ENCODE data around the gene ZNF573. TPM values are rescaled to one million over a fixed set of nuclear protein-coding genes. Genes with fewer than 3 reads are reported as not detected.
"Not testable (repeated sequence)": the region's sequence is repeated elsewhere in the genome, so short reads cannot be mapped to it uniquely, and the experiment has no call there.

The ZNF573 gene
- total RNA-seq = 9.0 TPM
- long read RNA-seq = 0 reads

DNA sequence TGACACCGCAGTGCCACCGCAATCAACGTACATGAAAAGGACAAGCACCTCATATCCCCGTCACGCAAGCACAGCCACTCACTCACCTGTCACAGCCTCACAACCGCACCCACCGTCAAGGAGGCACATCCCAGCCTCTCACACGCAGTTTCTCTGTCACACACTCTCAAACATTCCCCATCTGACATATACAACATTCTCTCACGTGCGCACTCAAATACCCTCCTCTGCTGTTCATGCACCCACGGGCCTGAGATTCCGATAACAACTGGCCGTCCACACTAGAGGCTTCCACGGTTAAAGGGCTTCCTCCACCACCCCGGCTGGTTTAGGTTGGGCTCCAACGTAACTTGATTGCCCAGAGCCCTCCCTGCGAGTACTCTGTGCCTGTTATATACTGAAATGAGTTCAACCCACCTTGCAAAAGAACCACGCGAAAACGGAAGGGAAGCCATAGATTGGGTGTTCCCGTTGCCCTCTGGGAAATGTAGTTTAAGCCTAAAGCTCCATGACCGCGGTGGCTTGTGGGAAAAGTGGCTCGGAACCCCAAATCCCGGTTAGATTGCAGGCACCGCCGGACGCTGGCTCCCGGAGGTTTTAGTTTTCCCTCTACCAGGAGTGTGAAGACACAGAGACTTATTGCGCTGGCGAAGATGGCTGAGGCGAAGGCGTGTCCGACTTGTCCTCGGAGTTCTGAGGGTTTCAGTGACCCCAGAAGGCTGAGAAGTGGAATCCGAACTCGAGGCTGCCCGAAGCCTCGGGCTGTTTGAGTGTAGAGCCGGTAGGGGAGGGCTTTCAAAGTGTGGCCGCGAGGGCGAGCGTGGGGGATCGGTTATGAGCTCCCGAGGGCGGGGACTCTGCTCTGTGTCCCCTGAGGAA, at the start of gene ZNF573:
Gene ZNF573 (minus strand): TSS at position 460 of the 879 bp plus-strand sequence. CDS start 5,857 bp downstream, outside the sequence.
- intact Hi-C loops (cut with DNase I) = no loop called here
- peak; percentile 97 for ATAC-seq
- DNase-seq (ENCODE audit: missing footprints) = peak; percentile 89

DNA sequence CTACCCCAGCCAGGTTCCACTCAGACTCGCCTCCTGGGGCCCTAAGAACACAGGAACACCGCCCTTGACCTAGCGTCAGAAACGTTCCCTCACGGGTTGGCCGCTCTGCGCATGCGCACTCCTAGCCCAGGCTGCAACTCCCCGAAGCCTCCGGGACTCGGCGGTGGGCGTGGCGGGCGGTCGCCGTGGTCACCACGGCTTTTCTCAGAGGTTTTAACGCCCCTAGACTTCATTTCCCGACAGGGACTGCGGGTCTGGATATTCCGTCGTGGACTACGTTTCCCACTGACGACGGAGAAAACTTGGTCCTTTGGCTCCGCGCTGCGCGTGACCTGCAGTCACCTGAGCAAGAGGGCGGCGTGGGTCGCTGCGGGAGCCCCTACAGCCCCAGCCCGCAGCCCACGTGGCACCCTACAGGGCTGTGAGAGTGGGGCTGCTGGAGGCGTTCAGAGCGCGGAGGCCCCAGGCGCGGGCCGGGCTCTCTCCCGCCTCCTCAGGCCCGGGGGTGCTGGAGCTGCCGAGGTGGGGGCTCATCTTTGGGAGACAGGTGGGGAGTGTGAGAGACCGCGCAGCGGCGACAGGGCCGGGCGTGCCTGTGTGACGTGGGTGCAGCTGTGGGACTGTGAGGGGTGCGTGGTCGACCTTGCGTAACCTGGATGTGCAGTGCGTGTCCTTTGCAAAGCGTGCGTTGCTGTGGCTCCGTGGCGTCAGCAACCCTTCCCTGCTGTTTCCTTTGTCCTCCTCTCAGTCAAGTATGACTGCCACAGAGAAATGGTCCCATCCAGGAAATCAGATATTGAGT, 38.0 kb upstream of the ZNF573 start:
- peak; percentile 96 for ATAC-seq
- intact Hi-C loops (cut with DNase I) = no loop called here
- DNase-seq (ENCODE audit: missing footprints) = peak; percentile 90

DNA sequence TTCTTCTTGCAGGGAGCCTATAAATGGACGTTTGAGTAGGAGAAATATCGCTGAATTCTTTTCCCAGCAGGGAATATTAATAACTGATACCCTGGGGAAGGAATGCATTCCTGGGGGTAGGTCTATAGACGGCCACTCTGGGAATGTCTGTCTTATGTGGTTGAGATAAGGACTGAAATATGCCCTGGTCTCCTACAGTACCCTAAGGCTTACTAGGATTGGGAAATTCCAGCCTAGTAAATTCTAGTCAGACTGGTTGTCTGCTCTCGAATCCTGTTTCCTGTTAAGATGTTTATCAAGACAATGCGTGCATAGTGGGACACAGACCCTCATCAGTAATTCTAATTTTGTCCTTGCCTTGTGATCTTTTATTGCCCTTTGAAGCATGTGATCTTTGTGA, 36.2 kb upstream of the ZNF573 start:
- intact Hi-C loops (cut with DNase I); ATAC-seq; DNase-seq (ENCODE audit: missing footprints): not testable (repeated sequence)

DNA sequence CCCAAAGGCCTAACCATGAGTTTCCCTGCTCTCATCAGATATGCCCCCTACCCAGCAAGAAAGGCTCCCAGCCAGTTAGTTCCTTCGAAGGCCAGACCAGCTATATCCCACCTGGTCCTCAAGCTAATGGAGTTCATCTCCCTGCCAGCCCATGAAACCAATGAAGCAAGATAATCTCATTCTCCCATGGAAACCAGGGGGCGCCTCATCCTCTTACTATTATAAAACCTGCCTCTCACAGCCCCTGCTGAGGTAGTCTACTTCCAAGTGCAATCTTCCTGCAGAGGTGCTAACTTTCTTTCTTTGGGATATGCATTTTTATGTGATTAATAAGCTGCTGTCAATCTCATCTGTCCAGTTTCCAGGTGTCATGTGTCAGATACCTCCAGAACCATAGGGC, 34.0 kb upstream of the ZNF573 start:
- intact Hi-C loops (cut with DNase I) = no loop called here
- DNase-seq (ENCODE audit: missing footprints) (no peak), ATAC-seq (no peak)

DNA sequence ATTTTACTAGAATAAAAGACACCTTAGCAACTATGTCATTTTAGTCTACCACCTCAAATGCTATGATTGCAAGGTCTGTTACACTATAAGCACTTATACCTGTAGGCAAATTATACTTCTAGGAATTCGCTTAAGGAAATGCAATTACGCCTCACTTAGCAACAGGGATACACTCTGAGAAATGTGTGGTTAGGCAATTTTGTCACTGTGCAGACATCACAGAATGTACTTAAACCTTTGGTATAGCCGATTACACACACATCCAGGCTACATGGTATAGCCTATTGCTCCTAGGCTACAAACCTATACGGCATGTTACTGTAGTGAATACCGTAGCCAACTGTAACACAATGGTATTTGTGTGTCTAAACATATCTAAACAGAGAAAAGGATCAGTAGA, 30.0 kb upstream of the ZNF573 start:
- no peak for ATAC-seq
- intact Hi-C loops (cut with DNase I) = no loop called here
- DNase-seq (ENCODE audit: missing footprints) = no peak

DNA sequence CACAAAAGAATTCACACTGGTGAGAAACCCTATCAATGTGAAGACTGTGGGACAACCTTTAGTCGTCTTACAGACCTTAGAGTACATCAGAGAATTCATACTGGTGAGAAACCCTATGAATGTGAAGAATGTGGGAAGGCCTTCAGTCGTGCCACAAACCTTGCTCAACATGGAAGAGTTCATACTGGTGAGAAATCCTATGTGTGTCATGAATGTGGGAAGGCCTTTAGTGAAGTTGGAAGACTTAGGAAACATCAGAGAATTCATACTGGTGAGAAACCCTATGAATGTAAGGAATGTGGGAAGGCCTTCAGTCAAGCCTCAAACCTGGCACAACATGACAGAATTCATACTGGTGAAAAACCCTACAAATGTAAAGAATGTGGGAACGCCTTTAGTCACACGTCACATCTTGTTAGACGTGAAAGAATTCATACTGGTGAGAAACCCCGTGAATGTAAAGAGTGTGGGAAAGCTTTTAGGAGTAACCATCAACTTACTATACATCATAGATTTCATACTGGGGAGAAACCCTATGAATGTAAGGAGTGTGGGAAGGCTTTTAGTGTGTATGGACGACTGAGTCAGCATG, 24.0 kb upstream of the ZNF573 start:
- intact Hi-C loops (cut with DNase I) = no loop called here
- DNase-seq (ENCODE audit: missing footprints) = no peak
- ATAC-seq = no peak

DNA sequence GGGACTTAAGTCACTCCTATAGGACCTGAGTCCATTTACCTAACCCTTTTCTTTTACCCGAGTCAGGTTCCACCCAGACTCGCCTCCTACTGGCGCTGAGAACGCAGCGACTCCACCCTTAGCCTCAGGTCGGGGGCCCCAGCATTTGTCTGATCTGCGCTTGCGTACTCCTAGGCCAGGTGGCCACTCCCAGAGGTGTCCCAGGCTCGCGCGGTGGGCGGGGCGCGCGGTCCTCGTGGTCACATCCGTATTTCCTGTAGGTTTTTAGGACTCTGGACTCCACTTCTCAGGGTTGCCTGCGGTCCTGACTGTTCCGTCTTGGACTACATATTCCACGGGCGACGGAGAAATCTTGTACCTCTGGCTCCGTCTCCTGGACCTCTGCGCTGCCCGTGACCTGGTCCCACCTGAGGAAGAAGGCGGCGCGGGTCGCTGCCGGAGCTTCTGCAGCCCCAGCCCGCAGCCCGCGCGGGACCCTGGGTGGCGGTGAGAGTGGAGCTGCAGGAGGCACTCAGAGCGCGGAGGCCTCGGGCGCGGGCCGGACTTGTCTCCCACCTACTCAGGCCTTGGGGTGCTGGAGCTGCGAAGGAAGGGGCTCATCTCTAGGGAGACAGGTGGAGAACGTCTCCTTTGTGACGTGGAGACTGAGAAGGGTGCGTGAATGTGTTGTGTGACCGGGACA, 11.0 kb upstream of the ZNF573 start:
- intact Hi-C loops (cut with DNase I) = no loop called here
- DNase-seq (ENCODE audit: missing footprints) (no peak), ATAC-seq (no peak)

DNA sequence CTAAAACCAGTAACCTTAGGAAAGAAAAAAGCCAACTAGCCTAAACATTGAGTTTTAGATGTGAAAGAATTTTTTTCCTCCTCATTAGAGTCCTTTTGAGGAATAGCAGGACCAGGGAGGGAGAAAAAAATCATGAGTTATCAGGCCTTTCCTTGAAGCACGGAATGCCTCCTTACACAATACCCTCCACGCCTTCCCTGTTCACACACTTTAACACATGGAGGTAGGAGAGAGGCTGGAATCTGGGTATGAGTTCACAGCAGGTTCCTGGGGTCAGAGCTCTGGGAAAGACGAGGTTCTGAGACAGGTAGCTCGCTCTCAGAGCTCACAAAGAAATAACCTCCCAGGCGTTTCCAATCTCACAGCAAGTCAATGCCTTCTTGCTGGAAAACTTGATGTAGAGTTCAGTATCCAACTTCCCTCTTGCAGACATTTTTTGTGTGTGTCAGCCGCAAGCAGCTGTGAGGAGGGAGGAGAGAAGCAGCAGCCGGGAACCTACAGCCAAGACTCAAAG, 716 bp downstream of the ZNF573 start:
- intact Hi-C loops (cut with DNase I) = no loop called here
- no peak for DNase-seq (ENCODE audit: missing footprints)
- ATAC-seq = no peak

DNA sequence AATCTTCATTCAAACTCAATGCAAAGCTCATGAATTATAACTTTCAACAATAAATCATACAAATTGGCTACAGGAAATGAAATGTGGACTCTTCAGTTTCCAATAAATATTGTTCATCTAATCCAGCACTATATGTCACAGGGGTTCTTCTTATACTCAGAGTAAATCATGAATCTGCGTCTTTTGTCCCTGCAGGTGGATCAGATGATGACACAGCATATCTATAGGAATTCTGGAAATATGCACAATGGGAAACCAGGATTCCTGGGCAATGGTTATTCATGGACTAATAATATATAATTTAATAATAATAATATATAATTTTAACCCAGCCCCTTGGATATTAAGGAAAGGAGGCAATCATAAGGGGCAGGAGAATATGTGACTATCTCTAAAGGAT, 8.4 kb downstream of the ZNF573 start:
- DNase-seq (ENCODE audit: missing footprints) (no peak), ATAC-seq (no peak)
- intact Hi-C loops (cut with DNase I) = no loop called here

DNA sequence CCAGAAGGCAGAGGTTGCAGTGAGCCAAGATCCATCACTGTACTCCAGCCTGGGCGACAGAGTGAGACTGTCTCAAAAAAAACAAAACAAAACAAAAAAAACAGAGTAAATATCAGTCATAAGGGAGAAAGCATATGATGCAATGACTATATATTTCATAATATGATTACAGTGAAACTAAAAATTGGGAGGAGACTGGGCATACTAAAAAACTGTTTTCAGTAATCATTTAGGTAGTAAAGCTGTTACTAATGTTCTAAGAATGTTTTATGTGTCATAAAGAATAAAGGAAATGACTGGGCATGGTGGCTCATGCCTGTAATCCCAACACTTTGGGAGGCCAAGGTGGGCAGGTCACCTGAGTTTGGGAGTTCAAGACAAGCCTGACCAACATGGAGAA, 15.9 kb downstream of the ZNF573 start:
- ATAC-seq (no peak), DNase-seq (ENCODE audit: missing footprints) (no peak)
- intact Hi-C loops (cut with DNase I) = no loop called here

DNA sequence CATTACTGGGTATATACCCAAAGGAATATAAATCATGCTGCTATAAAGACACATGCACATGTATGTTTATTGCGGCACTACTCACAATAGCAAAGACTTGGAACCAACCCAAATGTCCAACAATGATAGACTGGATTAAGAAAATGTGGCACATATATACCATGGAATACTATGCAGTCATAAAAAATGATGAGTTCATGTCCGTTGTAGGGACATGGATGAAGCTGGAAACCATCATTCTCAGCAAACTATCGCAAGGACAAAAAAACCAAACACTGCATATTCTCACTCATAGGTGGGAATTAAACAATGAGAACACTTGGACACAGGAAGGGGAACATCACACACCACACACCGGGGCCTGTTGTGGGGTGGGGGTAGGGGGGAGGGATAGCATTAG, 21.7 kb downstream of the ZNF573 start:
- ATAC-seq; DNase-seq (ENCODE audit: missing footprints); intact Hi-C loops (cut with DNase I): not testable (repeated sequence)

DNA sequence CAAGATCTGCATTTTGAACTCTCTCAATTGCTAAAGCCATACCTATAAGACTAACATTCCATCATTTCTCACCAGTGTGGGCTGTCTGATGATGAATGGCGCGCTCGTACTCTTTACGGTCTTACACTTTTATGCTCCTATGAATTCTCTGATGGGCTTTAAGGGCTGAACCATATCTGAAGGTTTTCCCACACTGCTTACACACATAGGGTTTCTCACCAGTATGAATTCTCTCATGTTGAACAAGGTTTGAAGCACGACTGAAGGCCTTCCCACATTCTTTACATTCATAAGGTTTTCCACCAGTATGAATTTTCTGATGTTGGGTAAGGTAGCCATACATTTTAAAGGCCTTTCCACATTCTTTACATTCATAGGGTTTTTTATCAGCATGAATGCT, 41.0 kb downstream of the ZNF573 start:
- DNase-seq (ENCODE audit: missing footprints) (no peak), ATAC-seq (no peak)
- intact Hi-C loops (cut with DNase I) = no loop called here

DNA sequence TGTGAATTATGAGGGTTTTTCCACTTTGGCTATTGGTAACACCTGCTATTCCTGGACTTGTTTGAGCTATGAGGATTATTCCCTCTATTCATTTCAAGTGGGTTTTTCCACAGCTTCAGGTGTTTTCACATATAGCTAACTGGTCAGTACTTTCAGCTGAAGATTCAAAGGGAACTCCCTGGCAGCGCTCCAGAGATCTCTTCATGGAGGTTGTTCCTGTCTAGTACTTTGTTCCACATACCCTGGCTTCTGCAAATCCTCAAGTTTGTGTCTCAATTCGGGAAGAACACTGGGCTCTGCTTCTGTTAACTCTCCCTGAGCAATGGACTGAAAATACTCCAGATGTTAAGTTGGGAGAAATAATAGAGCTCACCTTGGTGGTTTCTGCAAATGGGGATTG, 54.2 kb downstream of the ZNF573 start:
- intact Hi-C loops (cut with DNase I) = no loop called here
- ATAC-seq = no peak
- DNase-seq (ENCODE audit: missing footprints) = no peak

DNA sequence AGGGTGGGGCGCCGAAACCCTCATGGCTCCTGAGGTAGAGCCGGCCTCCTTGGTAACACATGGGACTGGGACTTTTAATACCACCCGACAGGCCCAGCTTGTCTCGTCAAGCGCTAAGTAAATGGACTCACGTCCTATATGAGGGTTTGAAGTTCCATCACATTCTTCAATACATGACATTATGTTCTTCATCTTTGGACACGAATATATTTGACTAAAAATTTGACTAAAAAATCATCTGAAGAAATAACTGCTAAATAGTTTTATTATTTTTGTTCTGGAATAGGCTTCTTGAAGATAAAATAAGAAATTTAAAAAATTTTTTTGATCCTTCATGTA, 59.5 kb downstream of the ZNF573 start:
- no peak for ATAC-seq
- DNase-seq (ENCODE audit: missing footprints) = no peak
- intact Hi-C loops (cut with DNase I) = loop anchor here (10.0 kb wide), 1 partner anchor 65 kb away; the partner anchor contains the start of gene ZFP30

DNA sequence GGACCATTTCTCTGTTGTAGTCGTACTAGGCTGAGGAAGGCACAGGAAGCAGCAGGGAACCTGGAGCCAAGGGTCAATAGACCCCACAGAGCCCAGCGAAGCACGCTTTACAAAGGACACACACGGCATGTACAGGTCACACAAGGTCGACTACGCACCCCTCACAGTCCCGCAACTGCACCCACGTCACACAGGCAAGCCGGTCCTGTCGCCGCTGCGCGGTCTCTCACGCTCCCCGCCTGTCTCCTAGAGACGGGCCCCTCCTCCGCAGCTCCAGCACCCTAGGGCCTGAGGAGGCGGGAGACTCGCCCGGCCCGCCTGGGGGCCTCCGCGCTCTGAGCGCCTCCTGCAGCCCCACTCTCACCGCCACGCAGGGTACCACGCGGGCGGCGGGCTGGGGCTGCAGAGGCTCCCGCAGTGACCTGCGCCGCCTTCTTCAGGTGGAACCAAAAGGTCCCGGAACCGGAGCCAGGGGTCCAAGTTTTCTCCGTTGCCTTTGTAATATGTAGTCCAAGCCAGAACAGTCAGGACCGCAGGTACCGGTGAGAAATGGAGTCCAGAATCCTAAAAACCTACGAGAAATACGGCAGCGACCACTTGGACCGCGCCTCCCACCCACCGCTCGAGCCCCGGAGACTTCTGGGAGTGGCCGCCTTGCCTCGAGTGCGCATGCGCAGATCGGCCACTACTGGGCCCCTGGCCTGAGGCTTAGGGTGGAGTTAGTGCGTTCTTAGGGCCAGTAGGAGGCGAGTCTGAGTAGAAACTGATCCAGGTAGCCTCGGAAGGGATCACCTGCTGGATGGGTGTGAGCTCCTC, 60.1 kb downstream of the ZNF573 start, which contains the start of gene ZNF607:
Gene ZNF607 (minus strand): TSS at position 651 of the 816 bp plus-strand sequence. CDS start 8,143 bp downstream, outside the sequence.
- DNase-seq (ENCODE audit: missing footprints) = peak; percentile 94
- intact Hi-C loops (cut with DNase I) = loop anchor here (10.0 kb wide), 1 partner anchor 65 kb away; the partner anchor contains the start of gene ZFP30
- ATAC-seq = peak; percentile 99

DNA sequence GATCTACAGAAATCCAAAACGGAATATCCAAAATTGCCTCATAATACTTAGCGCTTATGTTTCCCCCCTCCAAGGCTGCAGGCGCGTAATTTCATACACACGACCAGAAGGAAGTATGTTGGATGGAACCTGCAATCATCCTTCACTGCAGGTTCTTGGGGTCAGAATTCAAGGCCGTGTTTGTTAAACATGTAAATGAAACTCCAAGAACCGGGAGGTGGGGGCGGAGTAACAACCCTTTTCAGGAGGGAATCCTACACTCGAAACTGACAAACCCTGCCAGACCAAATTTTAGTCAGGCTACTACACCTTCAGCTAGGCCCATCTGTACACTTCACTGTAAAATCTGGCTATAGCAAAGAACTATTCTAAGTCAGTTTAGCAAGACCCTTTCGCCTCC, 61.1 kb downstream of the ZNF573 start:
- ATAC-seq = no peak
- intact Hi-C loops (cut with DNase I) = loop anchor here (10.0 kb wide), 1 partner anchor 64 kb away; the partner anchor contains the start of gene ZFP30
- no peak for DNase-seq (ENCODE audit: missing footprints)

DNA sequence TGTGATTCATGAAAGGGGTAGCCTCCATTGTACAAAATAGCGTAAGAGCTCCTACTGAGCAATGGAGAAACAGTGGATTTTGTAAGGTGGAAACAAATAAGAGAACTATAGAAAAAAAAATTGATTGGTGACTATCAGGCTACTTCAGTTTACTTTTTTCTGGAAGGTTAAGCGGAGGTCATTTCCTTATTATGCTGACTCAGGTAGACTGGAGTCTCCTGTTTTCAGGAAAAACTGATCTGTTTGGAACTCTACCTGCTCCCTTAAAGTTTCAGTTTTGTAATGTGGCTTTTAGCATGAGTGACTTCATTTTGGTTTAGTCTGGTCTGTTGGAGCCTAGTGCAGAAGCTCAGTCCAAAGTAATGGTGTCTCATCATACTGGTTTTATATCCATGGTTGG, 63.2 kb downstream of the ZNF573 start:
- ATAC-seq (no peak), DNase-seq (ENCODE audit: missing footprints) (no peak)
- intact Hi-C loops (cut with DNase I) = loop anchor here (10.0 kb wide), 1 partner anchor 61 kb away; the partner anchor contains the start of gene ZFP30
